Measurements from ENCODE around the gene ARPP21.

ARPP21 gene

DNA sequence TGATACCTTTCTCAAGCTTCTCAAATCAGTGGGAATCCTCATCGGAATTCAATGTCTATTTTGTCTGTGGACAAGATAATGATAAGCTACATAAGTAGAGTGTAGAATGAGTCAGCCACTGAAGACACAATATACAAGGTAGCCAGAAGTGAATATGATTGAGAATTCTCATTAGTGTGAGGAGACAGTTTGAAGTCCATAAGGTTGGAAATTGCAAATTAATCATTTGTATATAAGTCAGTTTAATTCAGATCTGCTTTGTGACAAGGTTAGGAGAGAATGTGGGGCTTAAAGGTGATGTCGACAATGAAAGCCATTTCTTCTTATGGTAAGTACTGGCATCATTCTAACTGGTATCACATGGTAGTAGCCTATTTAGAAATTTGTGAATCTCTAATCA, 4.2 kb downstream of the ARPP21 start:
- no peak for DNase-seq

DNA sequence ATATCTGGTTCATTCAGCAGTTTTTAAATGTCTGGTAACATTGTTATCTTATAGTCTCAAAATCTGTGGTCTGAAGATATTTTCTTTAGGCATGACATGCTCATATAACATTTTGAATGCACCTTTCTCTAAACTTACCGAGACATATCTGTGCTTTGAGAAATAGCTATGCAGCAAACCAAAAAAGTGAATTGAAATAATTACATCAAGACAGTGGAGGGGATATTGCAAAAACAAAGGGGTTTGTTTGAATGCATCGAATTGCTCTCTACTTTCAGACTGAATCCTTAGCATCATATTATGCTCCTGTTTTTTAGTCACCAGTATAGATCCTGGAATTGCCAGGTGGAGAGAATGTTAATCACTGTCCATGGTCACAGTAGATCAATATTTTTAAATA, 5.1 kb downstream of the ARPP21 start:
- no peak for DNase-seq

DNA sequence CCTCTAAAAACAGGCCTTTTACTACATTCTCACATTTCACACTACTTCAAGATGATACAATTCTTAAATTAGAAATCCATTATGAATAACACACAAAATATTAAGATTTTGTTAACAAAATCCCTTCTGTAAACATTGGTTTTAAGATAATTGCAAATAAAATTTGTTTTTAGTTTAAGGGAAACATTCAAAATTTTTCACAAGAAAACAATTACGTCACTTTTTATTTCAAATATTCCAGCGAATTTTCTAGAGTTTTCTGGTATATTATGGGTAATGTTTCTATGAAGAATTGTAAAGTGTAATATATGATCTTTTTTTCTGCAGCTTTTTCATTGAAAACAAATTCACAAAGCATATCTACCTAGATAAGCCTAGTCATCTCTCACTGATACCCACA, 5.9 kb downstream of the ARPP21 start:
- DNase-seq = no peak

DNA sequence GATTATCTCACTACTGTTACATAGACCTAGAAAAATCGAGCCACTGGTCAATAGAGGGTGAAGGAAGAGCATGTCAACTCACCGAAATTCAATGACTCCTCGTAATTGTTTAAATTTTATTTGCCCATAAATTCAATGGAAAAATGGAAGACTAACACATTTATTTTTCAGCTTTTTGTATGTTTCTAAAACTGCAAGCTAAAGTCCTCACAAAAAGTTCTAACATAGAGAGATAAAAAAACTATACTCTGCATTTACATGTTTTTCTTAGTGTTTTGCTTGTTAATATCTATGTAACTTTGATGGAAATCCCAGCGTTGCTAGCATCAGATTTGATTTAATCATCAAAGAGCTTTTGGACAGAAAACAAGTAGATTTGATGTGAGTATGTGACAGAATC, 6.8 kb downstream of the ARPP21 start:
- DNase-seq = no peak

DNA sequence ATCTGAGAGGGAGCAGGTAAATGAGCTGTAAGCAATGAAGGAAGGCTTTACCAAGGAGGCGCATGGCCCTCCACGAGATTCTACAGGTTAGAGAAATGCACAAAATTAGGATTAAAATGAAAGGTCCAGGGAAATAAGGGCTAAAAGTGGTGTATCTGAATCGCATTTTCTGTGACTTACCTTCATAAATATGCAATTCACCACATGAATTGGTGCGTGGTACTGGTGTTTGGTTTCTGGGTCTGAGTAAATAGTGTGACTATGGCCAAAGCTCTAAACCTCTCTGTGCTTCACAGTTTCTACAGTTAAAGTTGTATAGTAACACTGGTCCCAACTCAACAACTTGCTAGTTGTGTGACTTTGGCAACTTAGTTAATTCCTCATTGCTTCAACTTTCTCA, 8.1 kb downstream of the ARPP21 start:
- no peak for DNase-seq

DNA sequence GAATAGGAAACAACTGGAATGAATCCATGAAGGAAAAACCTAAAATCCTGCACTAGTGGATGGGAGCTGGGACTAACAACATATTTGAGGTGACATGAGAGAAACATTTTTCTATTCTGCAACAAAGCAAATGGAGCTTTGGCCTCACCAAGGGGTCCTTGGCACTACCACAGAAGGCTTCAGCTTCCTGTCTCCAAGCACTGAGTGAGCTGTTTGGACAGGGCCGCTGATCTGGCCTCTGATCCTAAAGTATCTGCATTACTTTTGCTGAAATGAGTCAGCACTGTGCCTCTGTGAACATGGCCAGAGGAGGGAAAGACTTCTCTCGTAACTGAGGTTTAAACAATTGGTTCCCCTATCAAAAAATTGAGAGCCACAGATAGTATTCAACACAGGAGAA, 9.0 kb downstream of the ARPP21 start:
- no peak for DNase-seq

DNA sequence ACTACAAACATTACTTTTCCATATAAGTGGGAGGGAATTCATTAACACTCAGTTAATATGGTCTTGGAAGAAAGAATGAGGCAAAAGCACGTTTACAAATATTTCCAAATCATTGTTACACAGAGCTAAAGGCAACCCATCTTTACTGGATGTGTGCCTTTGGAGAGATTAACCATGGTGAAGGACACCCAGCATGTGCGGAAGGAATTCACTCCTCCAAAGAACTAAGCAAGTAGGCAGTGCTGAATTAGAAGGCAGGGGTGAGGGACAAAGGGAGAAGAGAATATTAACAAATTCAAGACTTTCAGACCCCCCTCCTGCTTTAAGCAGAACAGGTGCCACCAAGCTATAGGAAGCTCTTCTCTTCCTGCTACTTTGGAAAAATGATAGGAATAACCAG, 10.1 kb downstream of the ARPP21 start:
- DNase-seq = no peak

DNA sequence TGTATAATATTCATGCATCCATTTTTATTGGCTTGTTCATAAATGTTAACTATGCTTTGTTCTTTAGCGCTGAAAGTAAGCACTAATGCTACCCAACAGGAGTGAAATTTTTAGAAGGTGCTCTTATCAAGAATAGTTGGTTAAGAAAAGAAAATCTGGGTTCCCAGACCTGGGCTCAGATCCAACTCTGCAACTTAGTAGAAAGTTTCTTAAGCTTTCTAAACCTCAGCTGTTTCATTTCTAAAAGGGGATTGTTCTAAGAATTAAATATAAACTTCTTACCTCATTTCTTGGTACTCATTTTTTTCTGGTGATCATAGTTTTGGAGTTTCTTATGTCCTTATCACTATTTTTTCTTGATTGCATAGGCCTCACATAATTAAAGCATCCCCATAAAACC, 12.1 kb downstream of the ARPP21 start:
- DNase-seq = no peak

DNA sequence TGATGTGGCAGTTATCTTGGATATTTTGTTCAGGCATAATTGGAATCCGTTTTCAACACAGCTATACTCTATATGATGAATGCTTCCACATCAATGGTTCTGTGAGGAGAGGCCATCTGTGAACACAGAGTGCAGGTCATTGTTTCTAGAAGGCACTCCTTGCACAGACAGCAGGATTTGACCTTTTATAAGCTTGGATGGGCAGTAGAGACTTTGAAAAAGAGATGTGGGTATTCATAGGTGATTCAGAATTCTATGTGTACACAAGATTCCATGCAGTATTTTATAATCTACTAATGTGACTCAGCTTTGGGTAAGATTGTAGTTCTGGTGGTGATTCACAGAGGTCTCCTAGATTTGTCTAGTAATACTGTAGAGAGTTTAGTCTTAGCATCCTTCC, 12.5 kb downstream of the ARPP21 start:
- DNase-seq = no peak

DNA sequence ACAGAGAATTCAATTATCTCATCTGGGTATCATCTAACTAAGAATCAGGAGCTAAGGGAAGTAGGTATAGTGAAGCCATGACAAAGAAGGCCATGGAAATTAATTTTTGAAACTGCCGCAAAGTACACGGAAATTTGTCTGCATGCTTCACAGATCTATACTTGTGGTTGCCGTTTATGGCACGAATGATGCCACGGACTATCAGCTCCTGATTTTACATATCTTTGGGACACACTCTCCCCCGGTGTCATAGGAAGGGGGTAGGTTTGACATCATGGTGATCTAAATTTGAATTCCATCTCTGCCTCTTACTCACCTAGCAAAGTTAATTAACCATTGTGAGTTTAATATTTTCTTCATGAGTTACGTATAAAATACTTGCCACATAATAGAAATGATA, 14.0 kb downstream of the ARPP21 start:
- DNase-seq = no peak

DNA sequence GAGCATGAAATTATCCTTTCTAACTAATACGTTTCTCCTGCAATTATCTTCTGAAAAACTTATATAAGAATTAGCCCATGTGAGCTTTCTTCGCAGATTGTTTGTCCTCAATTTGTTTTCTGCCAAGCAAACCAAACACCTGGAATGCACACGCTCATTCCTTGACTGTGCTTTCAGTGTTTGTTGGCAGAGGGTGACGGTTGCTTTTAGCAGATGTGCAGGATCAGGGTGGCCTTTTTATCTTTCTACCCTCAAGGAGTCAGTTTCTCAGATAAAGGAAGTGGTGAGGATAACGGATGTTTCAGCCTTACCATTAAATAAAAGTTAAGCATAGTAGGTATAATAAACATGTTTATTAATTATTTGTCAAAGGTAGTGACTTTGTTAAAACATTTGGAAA, 15.2 kb downstream of the ARPP21 start:
- DNase-seq = no peak

DNA sequence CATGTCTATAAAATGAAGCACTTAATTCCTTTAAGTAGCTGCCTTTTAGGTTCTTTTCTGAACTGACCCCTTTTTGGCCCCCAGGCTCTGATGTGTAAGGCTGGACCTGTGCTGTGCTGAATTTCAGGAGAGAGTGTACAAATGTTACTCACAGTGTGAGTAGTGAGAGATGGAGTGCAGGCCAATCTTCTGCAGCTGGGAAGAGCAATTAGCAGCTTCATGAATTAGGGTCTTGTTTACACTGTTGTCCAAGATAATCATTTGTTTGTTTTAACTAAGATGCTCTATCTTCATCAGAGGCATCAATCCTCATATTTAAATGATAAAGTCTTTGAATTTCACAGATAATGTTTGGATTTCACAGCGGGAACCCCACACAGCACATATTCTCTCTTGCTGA, 19.4 kb downstream of the ARPP21 start:
- DNase-seq = no peak

DNA sequence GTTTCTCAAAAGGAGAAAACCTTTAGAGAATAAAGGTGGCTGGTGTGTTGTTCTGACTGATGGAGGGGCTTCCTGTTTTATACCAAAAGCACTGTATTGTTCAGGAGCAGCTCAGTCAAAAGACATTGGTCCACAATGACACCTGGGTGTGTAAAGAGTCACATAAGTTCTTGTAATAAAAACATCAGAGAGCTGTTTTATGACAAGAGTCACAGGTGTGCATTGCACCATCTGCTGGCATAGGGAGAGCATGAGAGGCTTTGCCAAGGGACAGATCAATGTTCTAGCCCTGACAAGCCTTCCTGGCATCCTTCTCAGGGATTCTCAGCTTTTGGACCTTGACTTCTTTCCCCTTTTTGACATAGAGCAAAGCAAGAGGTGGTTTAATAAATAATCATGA, 20.4 kb downstream of the ARPP21 start:
- peak; percentile 19 for DNase-seq

DNA sequence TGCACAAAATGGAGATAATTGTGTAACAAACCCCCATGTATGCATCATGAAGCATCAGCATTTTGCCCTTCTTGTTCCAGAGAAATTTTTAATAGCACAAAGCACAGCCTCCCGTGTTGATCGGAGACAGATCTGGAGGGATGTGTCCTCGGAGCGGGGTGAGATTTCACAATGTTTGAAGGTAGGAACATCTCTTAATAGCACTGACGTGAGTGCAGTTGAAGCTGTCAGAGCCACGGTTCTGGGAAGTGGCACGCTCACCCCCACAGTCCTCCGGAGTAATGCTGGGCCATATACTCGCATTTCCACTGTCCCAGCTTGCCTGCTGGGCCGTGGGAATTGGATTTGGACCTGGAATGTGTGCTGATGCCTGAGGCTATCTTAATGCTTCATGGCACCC, 24.1 kb downstream of the ARPP21 start:
- DNase-seq = no peak

DNA sequence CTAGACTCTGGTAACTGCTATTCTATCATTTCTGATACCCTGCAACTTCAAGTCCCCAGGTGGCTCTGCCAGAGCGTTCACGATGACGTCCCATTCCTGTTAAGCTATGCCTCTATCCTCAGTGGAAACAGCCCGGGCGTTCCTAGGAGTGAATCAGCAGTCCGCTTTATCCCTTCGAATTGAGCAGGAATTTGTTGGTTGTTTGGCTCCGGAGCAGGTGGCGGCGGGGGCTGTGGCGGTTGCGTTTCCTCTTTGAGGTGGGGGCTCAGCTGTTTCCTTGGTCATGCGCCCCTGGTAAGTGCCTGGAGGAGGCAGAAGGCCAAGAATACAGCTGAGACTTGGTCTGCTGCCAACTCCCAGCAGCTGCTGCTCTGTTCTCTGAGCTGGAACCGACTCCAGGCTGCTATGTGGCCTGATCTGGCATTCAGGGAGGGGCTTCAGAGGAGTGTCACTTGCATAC, 25.2 kb downstream of the ARPP21 start:
- peak; percentile 96 for DNase-seq

DNA sequence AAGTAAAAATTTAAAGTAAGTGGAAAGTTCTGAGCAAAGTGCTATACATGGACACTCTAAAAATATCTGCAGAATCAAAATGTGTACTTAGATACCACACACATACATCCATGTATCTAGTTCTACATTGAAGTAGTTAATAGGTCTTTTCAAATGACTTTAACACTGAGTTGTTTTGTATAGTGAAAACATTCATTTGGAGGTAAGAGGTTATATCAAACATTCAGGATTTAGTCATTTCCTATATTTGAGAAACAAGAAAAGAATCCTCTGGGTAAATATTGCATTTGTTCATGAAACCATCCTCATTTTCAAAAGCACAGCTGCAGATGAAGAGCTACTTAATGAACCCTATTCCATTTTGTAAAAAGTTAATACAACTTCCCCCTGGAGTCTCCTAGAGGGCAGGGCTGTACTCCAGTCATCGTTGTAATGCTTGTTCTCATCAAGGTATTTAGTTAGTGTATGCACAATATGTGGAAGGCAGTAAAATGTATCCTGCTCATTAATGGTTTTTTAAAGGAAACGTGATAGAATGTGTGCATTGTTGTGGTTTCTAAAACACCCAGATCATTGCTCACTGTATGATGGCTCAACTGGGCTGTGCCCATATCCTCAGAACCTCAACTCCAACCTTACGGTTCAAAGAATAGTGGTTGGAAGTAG, 26.2 kb downstream of the ARPP21 start:
- DNase-seq = no peak

DNA sequence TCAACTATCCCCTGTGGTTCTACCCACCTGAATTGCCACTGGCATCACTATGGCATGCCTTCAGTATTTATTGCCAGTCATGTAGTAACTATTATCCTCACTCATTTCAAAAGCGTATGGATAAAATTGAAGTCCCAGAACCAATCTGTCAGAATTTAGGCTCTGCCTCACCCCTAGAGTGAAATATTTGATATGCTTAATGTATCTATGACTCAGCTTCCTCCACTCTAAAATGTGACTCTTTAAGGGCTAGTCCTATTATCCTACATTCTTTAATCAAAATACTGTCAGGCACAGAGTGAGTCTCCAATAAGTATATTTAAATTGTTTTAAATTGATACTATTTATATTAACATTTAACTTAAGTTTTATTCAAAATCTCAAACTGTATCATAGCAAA, 27.6 kb downstream of the ARPP21 start:
- DNase-seq = no peak

DNA sequence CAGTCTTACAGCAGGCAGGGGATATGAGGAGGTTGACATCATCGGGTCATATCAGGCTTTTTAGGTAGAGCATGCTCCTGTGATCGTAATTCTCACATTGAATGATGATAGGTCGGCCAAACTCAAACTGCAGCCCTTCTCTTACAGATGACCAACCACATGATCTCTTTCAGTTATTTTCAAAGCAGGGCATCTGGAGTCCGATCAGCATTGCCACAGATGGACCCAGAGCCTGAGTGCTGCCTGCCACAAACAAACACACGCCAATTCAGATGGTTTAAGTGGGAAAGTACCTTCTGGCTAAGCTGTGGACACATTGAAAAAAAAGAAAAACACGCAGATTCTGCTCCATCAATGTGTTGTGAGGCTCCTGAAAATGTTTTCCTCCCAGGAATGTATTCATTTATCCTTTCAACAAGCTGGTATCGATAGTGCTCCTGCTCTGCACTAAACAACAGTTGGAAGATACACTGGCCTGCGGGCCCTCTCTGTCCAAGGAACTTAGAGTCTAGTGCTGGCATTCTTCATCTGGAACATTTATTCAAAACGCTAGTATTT, 31.2 kb downstream of the ARPP21 start:
- DNase-seq = no peak

DNA sequence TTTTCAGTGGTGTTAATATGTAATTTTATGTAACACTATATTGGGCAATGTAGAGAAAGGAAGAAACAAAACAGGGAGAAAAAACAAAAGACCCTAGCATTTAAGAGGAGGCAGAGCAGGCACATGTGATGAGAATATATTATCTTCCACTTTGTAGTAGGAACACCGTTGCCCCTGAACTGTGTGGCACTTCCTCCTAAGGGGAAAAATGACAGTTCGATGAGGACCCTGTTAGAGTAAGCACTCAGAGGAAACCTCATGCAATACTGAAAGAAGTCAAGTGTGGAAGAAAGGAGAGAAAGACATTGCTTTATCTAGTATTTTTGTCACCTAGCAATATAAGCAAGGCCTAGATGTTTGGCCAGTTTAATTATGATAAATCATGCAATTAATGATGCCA, 32.2 kb downstream of the ARPP21 start:
- no peak for DNase-seq

DNA sequence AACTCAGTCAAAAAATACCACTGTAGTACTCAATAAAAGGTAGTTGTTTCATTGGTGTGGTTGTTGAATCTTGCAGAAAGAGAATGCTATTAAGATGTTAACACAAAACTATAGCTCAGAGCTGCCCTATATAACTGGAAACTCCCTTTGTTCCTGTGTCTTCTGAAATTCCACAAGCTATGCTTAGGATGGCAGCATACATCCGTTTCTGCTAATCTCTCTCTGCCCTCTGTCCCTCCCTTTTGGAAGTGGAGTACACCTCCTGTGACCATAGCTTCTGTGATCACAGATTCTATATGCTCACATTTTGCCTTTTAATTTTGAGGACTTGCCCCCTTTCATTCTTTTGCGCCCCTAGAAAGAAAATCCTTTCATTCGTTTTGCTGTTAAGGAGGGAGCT, 33.7 kb downstream of the ARPP21 start:
- no peak for DNase-seq

DNA sequence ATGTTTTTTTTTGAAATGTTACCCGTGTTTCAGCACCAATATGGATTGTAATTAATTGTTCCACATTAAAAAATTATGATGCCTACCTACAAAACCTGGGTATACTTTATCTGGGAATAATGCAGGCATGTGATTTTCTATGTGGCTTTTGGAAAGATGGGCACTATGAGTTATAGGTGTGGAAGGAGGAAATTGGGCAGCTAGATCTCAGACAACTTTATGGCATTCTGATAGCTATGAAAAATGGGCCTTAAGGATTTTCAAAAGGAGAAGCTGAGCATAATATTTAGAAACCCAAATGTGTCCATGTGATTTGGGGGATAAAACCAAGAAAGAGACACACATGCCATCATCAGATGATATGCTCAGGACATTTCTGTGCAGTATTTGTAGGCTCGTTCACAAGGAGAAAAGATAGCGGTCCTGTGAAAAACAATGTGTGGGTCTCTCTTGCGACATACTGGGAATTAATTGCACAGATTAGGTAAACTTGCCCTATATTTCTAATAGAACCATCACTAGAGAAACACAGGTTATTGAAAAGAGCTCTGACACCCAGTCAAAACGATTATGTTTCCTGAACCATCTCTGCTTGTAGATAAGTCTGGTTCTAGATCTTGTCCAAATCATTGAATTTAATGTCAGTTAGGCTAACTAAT, 35.3 kb downstream of the ARPP21 start:
- DNase-seq = no peak

DNA sequence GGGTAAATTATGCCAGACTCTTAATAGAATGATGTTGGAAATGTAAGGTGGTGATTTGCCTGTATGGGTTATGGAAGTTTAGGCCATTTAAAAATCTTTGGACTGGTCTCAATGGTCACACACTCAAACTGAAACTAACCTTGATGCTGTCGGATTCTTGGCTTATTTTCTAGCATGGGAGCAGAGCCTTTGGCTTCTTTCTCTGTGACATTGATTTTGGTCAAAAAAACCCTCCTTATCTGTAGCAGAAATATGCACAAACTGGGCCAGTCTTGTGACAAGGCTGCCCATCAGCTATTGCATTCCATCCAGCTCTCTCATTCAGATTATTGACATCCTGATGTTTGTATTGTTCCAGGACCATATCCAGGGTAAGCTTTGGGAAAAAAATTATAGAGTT, 35.9 kb downstream of the ARPP21 start:
- DNase-seq = no peak

DNA sequence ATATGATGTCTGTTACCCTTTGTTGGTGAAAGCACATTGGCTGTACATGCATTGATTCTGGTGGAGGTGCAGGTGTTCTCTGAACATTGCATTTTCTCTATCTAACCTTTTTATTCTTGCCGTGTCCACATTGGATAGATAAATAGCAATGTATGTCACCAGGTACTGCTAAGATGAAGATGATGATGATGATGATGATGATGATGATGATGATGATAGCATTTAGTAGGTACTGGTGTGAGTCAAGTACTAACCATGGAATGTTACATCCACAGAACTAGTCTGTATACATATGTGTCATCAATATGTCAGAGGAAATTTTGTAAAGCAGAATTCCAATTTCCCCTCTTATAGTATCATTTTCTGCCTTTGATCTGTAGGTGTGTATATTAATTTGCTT, 36.3 kb downstream of the ARPP21 start:
- DNase-seq = no peak

DNA sequence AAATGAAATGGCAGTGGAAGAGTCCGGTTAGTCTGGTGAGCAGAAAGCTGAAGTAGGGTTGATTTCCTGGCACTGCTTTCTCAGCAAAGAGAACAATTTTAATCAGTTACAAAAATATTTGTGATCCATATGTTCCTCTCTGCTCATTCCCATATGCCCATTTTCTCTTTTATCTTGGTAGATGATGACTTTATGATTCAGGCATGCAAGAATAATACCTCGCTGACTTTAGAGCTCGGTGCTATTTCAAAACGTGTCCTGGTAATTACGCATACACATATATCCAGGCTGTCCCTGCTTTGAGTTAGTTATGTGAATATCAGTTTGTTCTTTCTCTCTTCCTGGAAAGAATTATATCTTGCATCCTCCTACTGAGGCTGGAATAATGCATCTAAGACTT, 38.5 kb downstream of the ARPP21 start:
- no peak for DNase-seq

DNA sequence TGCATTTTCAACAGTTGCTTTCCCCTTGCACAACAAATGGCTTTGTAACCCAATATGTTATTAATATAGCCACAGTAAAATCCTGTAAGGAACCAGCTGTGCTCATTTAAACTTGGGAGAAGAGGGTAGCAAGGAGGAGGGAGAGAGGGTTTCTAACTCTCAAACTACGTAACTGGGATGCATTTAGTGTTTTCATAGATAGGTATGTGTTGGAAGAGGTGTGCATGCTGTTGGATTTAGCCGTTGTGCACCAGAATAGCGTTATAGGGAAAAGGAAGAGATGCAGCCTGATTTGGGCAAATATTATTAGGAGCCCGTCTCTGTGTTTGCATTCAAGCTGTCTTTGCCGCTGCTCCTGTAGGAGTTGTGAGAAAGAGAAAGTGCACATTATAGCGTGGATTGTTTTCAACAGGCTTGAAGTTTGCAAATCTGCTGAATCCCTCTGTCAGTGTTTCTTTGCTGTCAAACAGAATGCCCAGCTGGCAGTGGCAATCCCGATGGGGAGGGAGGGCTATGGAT, 39.4 kb downstream of the ARPP21 start:
- no peak for DNase-seq

Data from NCI-H2029 treated with DMSO at 0.1 percent for 48 hours (cell line).